ENCODE results near the gene PPP4R4.

DNA sequence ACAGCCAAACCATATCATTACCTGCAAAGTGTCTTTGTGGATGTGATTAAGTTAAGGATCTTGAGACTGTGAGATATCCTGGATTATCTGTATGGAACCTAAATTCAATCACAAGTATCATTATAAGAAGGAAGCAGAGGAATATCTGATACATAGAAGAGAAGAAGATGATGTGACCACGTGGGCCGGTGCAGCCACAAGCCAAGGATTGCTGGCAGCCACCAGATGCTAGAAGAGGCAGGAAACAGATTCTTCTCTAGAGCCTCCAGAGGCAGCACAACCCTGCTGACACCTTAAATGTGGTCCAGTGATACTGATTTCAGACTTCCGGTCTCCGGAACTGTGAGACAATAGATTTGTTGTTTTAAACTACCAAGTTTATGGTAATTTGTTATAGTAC lies 38.6 kb upstream of the PPP4R4 start:
- TF ChIP-seq, protein P1, sequence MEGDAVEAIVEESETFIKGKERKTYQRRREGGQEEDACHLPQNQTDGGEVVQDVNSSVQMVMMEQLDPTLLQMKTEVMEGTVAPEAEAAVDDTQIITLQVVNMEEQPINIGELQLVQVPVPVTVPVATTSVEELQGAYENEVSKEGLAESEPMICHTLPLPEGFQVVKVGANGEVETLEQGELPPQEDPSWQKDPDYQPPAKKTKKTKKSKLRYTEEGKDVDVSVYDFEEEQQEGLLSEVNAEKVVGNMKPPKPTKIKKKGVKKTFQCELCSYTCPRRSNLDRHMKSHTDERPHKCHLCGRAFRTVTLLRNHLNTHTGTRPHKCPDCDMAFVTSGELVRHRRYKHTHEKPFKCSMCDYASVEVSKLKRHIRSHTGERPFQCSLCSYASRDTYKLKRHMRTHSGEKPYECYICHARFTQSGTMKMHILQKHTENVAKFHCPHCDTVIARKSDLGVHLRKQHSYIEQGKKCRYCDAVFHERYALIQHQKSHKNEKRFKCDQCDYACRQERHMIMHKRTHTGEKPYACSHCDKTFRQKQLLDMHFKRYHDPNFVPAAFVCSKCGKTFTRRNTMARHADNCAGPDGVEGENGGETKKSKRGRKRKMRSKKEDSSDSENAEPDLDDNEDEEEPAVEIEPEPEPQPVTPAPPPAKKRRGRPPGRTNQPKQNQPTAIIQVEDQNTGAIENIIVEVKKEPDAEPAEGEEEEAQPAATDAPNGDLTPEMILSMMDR (IDR thresholded peaks at IDR 0.05; ENCODE audit: insufficient read depth, low read length, poor library complexity, severe bottlenecking), result no peak
- TF ChIP-seq EZH2phosphoT487 (conservative IDR thresholded peaks at IDR 0.05; ENCODE audit: low read length), result no peak
